IMR-90 (cell line): ENCODE measurements around the gene ADD1. TPM values are rescaled to one million over a fixed set of nuclear protein-coding genes. Genes with fewer than 3 reads are reported as not detected.
A peak's percentile ranks its signal among the peaks of the same experiment; 100 is the strongest.

Experiments
- ATAC-seq: fragments of 200-7000 bp; cut with Tn5 transposase; 2 replicates; pipeline ENCODE4 v1.9.1; 2020; ENCODE audit warnings: low read depth, mild to moderate bottlenecking, moderate library complexity
- BruUV-seq: library from RNA; stranded (reverse); fragments of 400-500 nt; replicated peaks from 2 replicates; lab custom pipeline; 2021; lab: Mats Ljungman, UMichigan
- CTCF ChIA-PET: fragments of 300-600 bp; formaldehyde crosslinking; extraction: SDS; loops from one replicate; lab custom pipeline; 2021; ENCODE audit warnings: antibody characterized with exemption; lab: Yijun Ruan, JAX
- POLR2A ChIA-PET: fragments of 300-600 bp; sonication (Branson Sonifier 250); formaldehyde crosslinking; loops from one replicate; lab custom pipeline; 2022; ENCODE audit warnings: antibody characterized with exemption; ENCODE audit not compliant: unreplicated experiment; lab: Charles Lee
- DNase-seq: peaks from one replicate; pipeline ENCODE4 v3.0.0; 2013
- H2AFZ ChIP-seq: replicated peaks from 2 replicates; pipeline ENCODE3; 2013; ENCODE audit warnings: low read length, mild to moderate bottlenecking; ENCODE audit not compliant: poor library complexity
- H2AK5ac ChIP-seq: 2 replicates; pipeline ENCODE4 v1.6.1; 2013; ENCODE audit warnings: low read depth, low read length, inconsistent platforms
- H2AK9ac ChIP-seq: replicated peaks from 2 replicates; pipeline ENCODE3; 2013; ENCODE audit warnings: mild to moderate bottlenecking, low read depth, low read length, moderate library complexity; ENCODE audit not compliant: poor library complexity
- H2BK120ac ChIP-seq: 2 replicates; pipeline ENCODE4 v1.6.1; 2013; ENCODE audit warnings: low read depth, low read length, inconsistent platforms
- H2BK15ac ChIP-seq: 3 replicates; pipeline ENCODE4 v1.6.1; 2013; ENCODE audit warnings: low read depth, low read length, inconsistent platforms
- H2BK20ac ChIP-seq: 2 replicates; pipeline ENCODE4 v1.6.1; 2013; ENCODE audit warnings: low read depth, mild to moderate bottlenecking, inconsistent platforms, low read length, moderate library complexity
- H2BK5ac ChIP-seq: 2 replicates; pipeline ENCODE4 v1.6.1; 2013; ENCODE audit warnings: mild to moderate bottlenecking, low read depth, low read length, inconsistent platforms; ENCODE audit not compliant: poor library complexity, severe bottlenecking
- H3K14ac ChIP-seq: replicated peaks from 2 replicates; pipeline ENCODE4 v1.6.1; 2013; ENCODE audit warnings: low read depth, low read length, inconsistent platforms
- H3K18ac ChIP-seq: 2 replicates; pipeline ENCODE4 v1.6.1; 2013; ENCODE audit warnings: low read depth, low read length, control low read depth
- H3K23ac ChIP-seq: 2 replicates; pipeline ENCODE4 v1.6.1; 2013; ENCODE audit warnings: low read depth, low read length, inconsistent platforms
- H3K27ac ChIP-seq: 2 replicates; pipeline ENCODE4 v1.5.1; 2013; ENCODE audit warnings: mild to moderate bottlenecking, control low read depth, low read length; ENCODE audit not compliant: insufficient read depth
- H3K27me3 ChIP-seq: 2 replicates; pipeline ENCODE4 v1.6.1; 2013; ENCODE audit warnings: low read length; ENCODE audit not compliant: control insufficient read depth, insufficient read depth
- H3K36me3 ChIP-seq: 2 replicates; pipeline ENCODE4 v1.6.1; 2013; ENCODE audit warnings: low read length, mixed read lengths; ENCODE audit not compliant: control insufficient read depth, insufficient read depth
- H3K4ac ChIP-seq: 2 replicates; pipeline ENCODE4 v1.6.1; 2013; ENCODE audit warnings: low read depth, low read length, inconsistent platforms
- H3K4me1 ChIP-seq: 2 replicates; pipeline ENCODE4 v1.6.1; 2013; ENCODE audit warnings: low read length, mixed read lengths; ENCODE audit not compliant: control insufficient read depth, insufficient read depth
- H3K4me2 ChIP-seq: 2 replicates; pipeline ENCODE4 v1.6.1; 2013; ENCODE audit warnings: low read depth, mild to moderate bottlenecking, control low read depth, low read length, moderate library complexity
- H3K4me3 ChIP-seq: 2 replicates; pipeline ENCODE4 v1.5.1; 2013; ENCODE audit warnings: low read depth, mild to moderate bottlenecking, control low read depth, low read length, moderate library complexity; ENCODE audit not compliant: insufficient read depth
- H3K56ac ChIP-seq: 2 replicates; pipeline ENCODE4 v1.6.1; 2013; ENCODE audit warnings: low read length, inconsistent platforms; ENCODE audit not compliant: insufficient read depth; ENCODE audit errors: extremely low read depth
- H3K79me1 ChIP-seq, 2 experiments: 2 replicates each; pipeline ENCODE4 v1.6.1; 2013; ENCODE audit warnings: low read length in 2 of 2, inconsistent platforms in 1 of 2, low read depth in 1 of 2
- H3K9ac ChIP-seq: 2 replicates; pipeline ENCODE4 v1.6.1; 2013; ENCODE audit warnings: low read depth, low read length, control low read depth
- H3K9me1 ChIP-seq: 2 replicates; pipeline ENCODE4 v1.6.1; 2013; ENCODE audit warnings: low read length, inconsistent platforms; ENCODE audit not compliant: insufficient read depth
- H3K9me3 ChIP-seq: 2 replicates; pipeline ENCODE4 v1.6.1; 2013; ENCODE audit warnings: low read length; ENCODE audit not compliant: control insufficient read depth, insufficient read depth
- H4K20me1 ChIP-seq: 2 replicates; pipeline ENCODE4 v1.6.1; 2013; ENCODE audit warnings: low read length, inconsistent platforms; ENCODE audit not compliant: insufficient read depth
- H4K5ac ChIP-seq: 2 replicates; pipeline ENCODE4 v1.6.1; 2013; ENCODE audit warnings: mild to moderate bottlenecking, low read depth, low read length, control low read depth
- H4K8ac ChIP-seq, 2 experiments: 2 replicates each; pipeline ENCODE4 v1.6.1; 2013; ENCODE audit warnings: low read depth in 2 of 2, low read length in 2 of 2, control low read depth in 1 of 2, inconsistent platforms in 1 of 2
- H4K91ac ChIP-seq: 2 replicates; pipeline ENCODE4 v1.6.1; 2013; ENCODE audit warnings: low read depth, low read length, inconsistent platforms; ENCODE audit not compliant: insufficient read depth
- FOS ChIP-seq: fragments of 150-350 bp; IDR thresholded peaks from 2 replicates; pipeline ENCODE4 v1.6.1; 2016; ENCODE audit warnings: low read depth, low read length
- MAFK ChIP-seq: IDR thresholded peaks from 2 replicates; pipeline ENCODE4 v1.6.1; 2012; ENCODE audit warnings: low read depth, low read length, improper control_type of control experiment
- MAZ ChIP-seq: IDR thresholded peaks from 2 replicates; pipeline ENCODE4 v1.6.1; 2012; ENCODE audit warnings: low read depth, mild to moderate bottlenecking, low read length, improper control_type of control experiment, moderate library complexity, borderline replicate concordance
- MXI1 ChIP-seq: IDR thresholded peaks from 2 replicates; pipeline ENCODE4 v1.6.1; 2012; ENCODE audit warnings: low read depth, mild to moderate bottlenecking, low read length, moderate library complexity, borderline replicate concordance
- NFE2L2 ChIP-seq: fragments of 150-350 bp; IDR thresholded peaks from 2 replicates; pipeline ENCODE4 v1.6.1; 2016; ENCODE audit warnings: low read depth, mild to moderate bottlenecking, low read length
- POLR2A ChIP-seq: IDR thresholded peaks from 2 replicates; pipeline ENCODE4 v1.6.1; 2012; ENCODE audit warnings: mild to moderate bottlenecking, low read depth, low read length
- RAD21 ChIP-seq: IDR thresholded peaks from 2 replicates; pipeline ENCODE4 v1.6.1; 2012; ENCODE audit warnings: low read length, improper control_type of control experiment
- RCOR1 ChIP-seq: IDR thresholded peaks from 2 replicates; pipeline ENCODE4 v1.6.1; 2012; ENCODE audit warnings: mild to moderate bottlenecking, low read length, improper control_type of control experiment; ENCODE audit not compliant: insufficient replicate concordance
- RFX5 ChIP-seq: IDR thresholded peaks from 2 replicates; pipeline ENCODE4 v1.8.0; 2012; ENCODE audit warnings: low read depth, mild to moderate bottlenecking, low read length, moderate library complexity
- SMC3 ChIP-seq: fragments of 150-350 bp; IDR thresholded peaks from 2 replicates; pipeline ENCODE4 v1.6.1; 2016; ENCODE audit warnings: low read depth, mild to moderate bottlenecking, antibody characterized with exemption, low read length, moderate library complexity
- WGBS, 2 experiments: methylation state at CpG; one replicate each; pipeline versions ENCODE4 v1.1.5 to v1.1.7; 2013; ENCODE audit warnings: missing lambda C conversion rate in 2 of 2; ENCODE audit not compliant: insufficient read length in 1 of 2; ENCODE audit errors: extremely low coverage in 2 of 2; 5-methylcytosine and 5-hydroxymethylcytosine counted together
- dilution Hi-C: fragments of 300-500 bp; cut with HindIII; formaldehyde crosslinking; loops from one replicate; pipeline ENCODE4 v1.14.3; 2018; ENCODE audit warnings: low sequenced_read_pairs; ENCODE audit not compliant: unreplicated experiment
- in situ Hi-C: fragments of 300-500 bp; cut with MboI; formaldehyde crosslinking; loops from 3 replicates; pipeline ENCODE4 v1.14.3; 2019; ENCODE audit warnings: low sequenced_read_pairs, inconsistent platforms, mixed read lengths
- intact Hi-C: fragments of 100-400 bp; cut with micrococcal nuclease; formaldehyde crosslinking; loops from 2 replicates; pipeline ENCODE4 v1.10.0; 2022
- polyA plus RNA-seq, 3 experiments: library from polyadenylated mRNA; depleted of rRNA; stranded (reverse); fragments of >200 nt; gene quantifications; 2 replicates each; pipeline ENCODE4 v1.2.3, GENCODE V29; 2012; ENCODE audit warnings: low replicate concordance in 1 of 3
- total RNA-seq: library from RNA; depleted of rRNA; stranded (reverse); fragments of >200 nt; gene quantifications from 2 replicates; pipeline ENCODE4 v1.2.3, GENCODE V29; 2012
- TF ChIP-seq, protein P1 (sequence below): fragments of 150-350 bp; IDR thresholded peaks from 2 replicates; pipeline ENCODE4 v1.6.1; 2017; ENCODE audit warnings: mild to moderate bottlenecking, antibody characterized with exemption, low read length, low read depth
- TF ChIP-seq, protein P2 (sequence below): conservative IDR thresholded peaks from 2 replicates; pipeline ENCODE4 v1.5.1; 2012; ENCODE audit warnings: mild to moderate bottlenecking, low read depth, low read length, improper control_type of control experiment

Gene ADD1
- total and polyA plus RNA-seq, 2 of the 4 experiments (the other 2 are of a cell fraction): 122 to 215 TPM

DNA sequence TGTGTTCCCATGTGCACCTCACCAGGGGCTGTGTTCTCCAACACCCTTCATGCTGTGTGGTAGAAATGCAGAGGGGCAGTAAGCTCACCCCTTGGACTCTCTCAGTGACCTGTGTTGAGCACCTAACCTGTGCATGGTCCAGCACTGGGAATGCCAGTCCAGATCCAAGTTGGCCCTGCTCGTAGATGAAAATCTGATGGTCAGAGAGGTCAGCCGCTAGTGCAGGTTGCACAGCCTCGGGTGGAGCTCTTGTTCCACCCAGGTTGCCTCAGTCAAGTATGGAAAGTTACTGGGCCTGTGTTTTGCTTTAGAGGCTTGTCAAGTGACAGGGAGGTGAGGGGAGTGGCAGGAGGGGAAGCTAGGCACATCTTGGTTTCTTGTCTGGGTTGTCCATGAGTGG, 68.2 kb downstream of the ADD1 start:
- H4K5ac ChIP-seq: no peak overlapping the region
- no peak overlapping the region for H3K4me2 ChIP-seq
- H3K27ac ChIP-seq: no peak overlapping the region
- no peak overlapping the region for H3K14ac ChIP-seq
- POLR2A ChIA-PET: no interaction called here
- no peak overlapping the region for H2AK5ac ChIP-seq
- no peak overlapping the region for H3K56ac ChIP-seq
- H3K4me3 ChIP-seq: no peak overlapping the region
- H2BK20ac ChIP-seq: no peak overlapping the region
- H3K79me1 ChIP-seq: peaks cover 15 to 70% of the 10 kb centered on the region in 2 experiments
- no peak overlapping the region for H3K18ac ChIP-seq
- H3K9me3 ChIP-seq: no peaks in the 10 kb centered on the region
- H4K91ac ChIP-seq: no peak overlapping the region
- H3K4me1 ChIP-seq: no peaks in the 10 kb centered on the region
- no peak overlapping the region for H2BK5ac ChIP-seq
- CTCF ChIA-PET: no interaction called here
- ATAC-seq (no peak), DNase-seq (no peak)
- peaks cover 77% of the 10 kb centered on the region for H3K36me3 ChIP-seq
- no peak overlapping the region for H2BK120ac ChIP-seq
- no peak overlapping the region for H4K8ac ChIP-seq
- H3K27me3 ChIP-seq: no peaks in the 10 kb centered on the region
- H2BK15ac ChIP-seq: no peak overlapping the region
- intact Hi-C loops (no loop called here), dilution Hi-C loops (no loop called here), in situ Hi-C loops (no loop called here)
- peaks cover 14% of the 10 kb centered on the region for H3K9me1 ChIP-seq
- WGBS, 2 experiments: no CpG with 5 or more reads among the region's 3 CpGs
- TF ChIP-seq MAFK: no peak
- no peak for TF ChIP-seq POLR2A
- no peak for TF ChIP-seq NFE2L2
- TF ChIP-seq FOS: no peak
- no peak for TF ChIP-seq RFX5
- TF ChIP-seq RCOR1: no peak
- no peak for TF ChIP-seq MAZ
- TF ChIP-seq, protein P1, sequence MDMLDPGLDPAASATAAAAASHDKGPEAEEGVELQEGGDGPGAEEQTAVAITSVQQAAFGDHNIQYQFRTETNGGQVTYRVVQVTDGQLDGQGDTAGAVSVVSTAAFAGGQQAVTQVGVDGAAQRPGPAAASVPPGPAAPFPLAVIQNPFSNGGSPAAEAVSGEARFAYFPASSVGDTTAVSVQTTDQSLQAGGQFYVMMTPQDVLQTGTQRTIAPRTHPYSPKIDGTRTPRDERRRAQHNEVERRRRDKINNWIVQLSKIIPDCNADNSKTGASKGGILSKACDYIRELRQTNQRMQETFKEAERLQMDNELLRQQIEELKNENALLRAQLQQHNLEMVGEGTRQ: no peak
- TF ChIP-seq, protein P2, sequence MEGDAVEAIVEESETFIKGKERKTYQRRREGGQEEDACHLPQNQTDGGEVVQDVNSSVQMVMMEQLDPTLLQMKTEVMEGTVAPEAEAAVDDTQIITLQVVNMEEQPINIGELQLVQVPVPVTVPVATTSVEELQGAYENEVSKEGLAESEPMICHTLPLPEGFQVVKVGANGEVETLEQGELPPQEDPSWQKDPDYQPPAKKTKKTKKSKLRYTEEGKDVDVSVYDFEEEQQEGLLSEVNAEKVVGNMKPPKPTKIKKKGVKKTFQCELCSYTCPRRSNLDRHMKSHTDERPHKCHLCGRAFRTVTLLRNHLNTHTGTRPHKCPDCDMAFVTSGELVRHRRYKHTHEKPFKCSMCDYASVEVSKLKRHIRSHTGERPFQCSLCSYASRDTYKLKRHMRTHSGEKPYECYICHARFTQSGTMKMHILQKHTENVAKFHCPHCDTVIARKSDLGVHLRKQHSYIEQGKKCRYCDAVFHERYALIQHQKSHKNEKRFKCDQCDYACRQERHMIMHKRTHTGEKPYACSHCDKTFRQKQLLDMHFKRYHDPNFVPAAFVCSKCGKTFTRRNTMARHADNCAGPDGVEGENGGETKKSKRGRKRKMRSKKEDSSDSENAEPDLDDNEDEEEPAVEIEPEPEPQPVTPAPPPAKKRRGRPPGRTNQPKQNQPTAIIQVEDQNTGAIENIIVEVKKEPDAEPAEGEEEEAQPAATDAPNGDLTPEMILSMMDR: no peak
- TF ChIP-seq RAD21: no peak
- TF ChIP-seq SMC3: no peak
- no peak for TF ChIP-seq MXI1
- no peak overlapping the region for H2AK9ac ChIP-seq
- peak overlapping the region; percentile 40 for H2AFZ ChIP-seq
- no peaks in the 10 kb centered on the region for H4K20me1 ChIP-seq
- H3K23ac ChIP-seq: no peak overlapping the region
- H3K9ac ChIP-seq: no peak overlapping the region
- no TSS peak for BruUV-seq
- no peak overlapping the region for H3K4ac ChIP-seq
